Stimulated activated CD4-positive, alpha-beta T cell treated with anti-CD3 and anti-CD28 coated beads, Interleukin-12 subunit alpha, Interleukin-12 subunit beta, amount 100 ng/mL, for 24 hours (primary cell): ENCODE measurements around the gene KCNMA1.

Source experiments
- DNase-seq, 2 experiments: peaks; one replicate each; pipeline ENCODE4 v3.0.0-alpha.2; 2020; ENCODE audit warnings: low read depth in 2 of 2

KCNMA1 gene

GRCh38 chr10:77182803-77183202, 454.8 kb downstream of the KCNMA1 start:
- DNase-seq = no peak

DNA sequence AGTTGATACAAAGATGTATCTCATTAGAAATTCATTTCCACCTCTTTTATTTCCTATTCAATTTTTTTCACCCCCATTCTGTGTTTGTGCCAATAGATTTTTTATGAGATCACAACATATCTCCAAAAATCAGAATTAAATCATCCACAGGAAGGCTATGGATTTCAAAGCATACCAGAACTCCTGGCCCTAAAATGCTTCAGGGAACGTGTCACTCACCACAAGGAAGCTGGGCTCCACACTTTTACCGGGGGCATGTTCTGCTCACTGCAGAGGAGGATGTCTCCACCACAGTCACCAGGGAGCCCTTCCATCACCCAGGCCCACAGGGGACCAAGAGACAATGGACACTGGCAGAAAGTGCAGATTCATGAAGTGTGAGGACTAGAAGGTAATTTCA, 456.8 kb downstream of the KCNMA1 start:
- no peak for DNase-seq

DNA sequence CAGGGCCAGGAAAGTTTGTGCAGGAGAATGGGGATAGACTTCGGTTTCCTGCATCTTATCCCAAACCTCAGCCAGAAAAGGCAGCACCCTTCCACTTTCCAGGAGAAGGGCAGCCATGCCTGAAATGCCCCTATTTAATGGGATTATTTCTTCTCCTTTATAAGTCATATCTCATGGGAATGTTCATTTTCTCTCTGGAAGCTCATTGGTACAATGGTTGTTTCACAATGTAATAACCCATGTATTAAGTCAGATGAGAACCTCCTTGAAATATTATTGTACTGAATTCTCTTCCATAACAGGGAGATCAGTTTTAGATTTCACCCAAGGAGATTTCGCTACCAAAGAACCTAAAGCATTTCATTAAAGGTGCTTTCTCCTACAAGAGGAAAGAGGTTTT, 457.5 kb downstream of the KCNMA1 start:
- no peak for DNase-seq

GRCh38 chr10:77179015-77179695, 458.5 kb downstream of the KCNMA1 start:
- DNase-seq = no peak

GRCh38 chr10:77177589-77177988, 460.0 kb downstream of the KCNMA1 start:
- no peak for DNase-seq

GRCh38 chr10:77177161-77177560, 460.4 kb downstream of the KCNMA1 start:
- DNase-seq = no peak

DNA sequence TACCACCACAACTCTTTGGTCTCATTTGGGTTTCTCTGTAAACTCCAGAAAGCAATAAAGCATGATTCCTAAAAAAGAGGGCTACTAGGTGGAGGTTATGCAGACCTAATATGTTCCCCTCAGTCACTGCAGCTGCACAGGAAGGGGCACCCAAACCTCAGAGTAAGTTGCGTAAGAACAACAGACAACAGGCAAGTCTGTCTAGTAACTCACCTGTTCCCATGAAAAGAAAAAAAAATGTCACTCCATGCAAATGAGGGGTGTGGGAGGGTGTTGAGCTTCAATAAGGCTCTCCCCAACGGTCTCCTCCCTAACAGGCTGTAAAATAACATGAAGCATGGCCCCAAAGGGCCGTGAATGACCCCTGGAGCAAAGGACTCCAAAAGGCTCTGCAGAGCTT, 461.4 kb downstream of the KCNMA1 start:
- no peak for DNase-seq

- no peak for DNase-seq
These were observed 461.9 kb downstream of the KCNMA1 start for GRCh38 chr10:77175631-77176222.

DNA sequence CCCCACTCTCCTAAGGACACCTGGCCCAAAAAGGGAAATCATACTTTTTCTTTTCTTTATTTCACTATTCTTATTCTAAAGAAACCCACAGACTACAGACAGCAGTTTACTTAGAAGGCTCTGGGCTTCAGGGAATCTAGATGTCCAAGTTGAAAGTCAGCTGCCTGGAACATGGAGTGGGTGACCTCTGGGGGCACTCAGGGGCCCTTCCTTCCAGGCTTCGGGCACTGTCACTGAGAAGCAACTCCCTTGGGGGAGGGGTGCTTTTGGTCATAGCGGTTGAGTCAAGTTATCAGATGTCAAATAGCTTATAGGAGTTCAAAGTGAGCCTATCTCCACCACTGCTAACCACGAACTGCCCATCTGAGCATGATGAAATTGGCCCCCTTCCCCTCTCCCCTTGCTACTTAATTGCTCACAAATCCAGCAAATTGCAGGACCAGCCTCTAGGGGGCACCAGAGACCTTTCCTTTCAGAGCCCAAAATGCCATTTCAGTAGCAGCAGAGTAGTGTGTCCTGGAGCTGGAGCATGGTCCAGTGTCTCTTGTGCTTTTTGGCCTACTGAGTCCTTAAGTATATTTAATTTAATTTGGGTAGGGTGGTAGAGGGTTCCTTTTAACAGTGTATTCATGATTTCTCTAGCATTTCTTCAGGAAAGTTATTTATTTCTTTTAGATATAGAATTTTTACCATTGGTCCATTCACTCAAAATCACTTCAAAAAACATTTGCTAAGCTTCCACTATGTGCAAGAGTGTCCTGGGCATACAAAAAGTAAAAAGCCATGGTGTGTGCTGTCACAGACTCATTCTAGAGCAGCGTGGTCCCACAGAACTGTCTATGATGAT, 463.8 kb downstream of the KCNMA1 start:
- peak; percentile 41 to 62 for DNase-seq

DNA sequence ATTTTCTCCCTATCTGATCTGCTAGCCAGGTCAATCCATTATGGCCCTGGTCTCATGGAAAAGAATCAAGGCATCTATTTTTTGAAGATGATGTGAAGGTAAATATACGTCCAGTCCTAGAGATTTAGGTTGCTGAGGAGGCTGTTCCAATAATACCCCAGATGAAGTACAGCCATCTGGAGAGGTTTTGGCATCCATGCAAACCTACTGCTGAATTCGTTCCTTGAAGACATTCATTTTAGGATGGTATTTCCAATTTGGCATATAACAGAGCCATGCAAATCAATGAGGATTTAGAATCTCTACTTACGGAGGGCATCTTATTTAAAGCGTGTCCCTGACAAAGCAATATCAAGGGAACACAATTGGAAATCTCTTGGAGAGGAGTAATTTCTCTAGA, 465.5 kb downstream of the KCNMA1 start:
- no peak for DNase-seq

- no peak for DNase-seq
These were observed 468.7 kb downstream of the KCNMA1 start for GRCh38 chr10:77168861-77169260.

- DNase-seq = no peak
These were observed 469.4 kb downstream of the KCNMA1 start for GRCh38 chr10:77168161-77168560.

- peak in 1 of 2 experiments; percentile 11 for DNase-seq
These were observed 472.0 kb downstream of the KCNMA1 start for GRCh38 chr10:77165445-77166208.

- no peak for DNase-seq
These were observed 472.8 kb downstream of the KCNMA1 start for GRCh38 chr10:77164616-77165311.

DNA sequence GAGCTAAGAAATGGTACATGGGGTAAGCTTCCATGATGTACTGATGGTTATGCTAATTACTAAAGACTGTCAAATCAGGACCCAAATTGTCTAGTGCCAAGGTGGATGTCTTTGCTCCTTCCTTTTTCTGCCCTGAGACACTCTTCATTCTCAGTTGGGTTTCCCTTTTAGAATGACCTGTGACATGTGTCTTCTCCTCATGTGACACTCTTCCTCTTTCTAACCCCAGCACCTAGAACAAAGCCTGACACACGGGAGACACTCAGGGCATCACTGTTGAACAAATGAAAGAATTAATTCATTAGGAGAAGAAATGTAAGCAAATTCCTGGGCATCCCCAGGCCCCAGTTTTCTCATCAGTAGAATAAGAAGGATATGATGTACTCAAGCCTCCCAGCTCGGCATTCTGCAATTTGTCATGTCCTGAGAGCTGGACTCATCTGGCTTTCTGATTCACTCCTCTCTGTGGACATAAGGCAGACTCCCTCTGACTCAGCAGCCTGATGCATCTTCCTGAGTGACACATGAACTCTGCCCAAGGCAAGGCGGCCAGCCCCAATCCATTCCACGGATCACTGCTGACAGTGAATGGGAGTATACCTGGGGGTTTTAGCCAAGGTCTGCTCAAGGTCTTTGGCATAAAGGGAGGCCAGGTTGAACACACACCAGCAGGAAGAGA, 473.8 kb downstream of the KCNMA1 start:
- DNase-seq = no peak

DNA sequence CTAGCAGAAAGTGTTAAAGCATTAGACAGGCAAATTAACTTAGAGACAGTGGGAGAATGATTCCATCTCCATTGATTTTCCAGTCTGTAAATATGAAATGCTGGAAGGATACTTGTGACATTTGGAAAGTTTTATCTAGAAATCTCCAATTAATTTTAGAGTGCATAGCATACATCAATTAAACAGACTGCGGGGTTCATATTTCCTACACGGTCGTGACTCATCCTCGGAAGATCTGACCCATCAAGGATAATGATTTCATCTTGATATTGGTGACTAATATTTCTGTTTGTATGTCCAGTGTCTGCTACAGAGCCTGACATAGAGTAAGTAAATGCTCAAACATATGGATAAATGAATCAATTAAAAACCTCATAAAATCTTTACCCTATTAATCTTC, 474.9 kb downstream of the KCNMA1 start:
- no peak for DNase-seq

DNA sequence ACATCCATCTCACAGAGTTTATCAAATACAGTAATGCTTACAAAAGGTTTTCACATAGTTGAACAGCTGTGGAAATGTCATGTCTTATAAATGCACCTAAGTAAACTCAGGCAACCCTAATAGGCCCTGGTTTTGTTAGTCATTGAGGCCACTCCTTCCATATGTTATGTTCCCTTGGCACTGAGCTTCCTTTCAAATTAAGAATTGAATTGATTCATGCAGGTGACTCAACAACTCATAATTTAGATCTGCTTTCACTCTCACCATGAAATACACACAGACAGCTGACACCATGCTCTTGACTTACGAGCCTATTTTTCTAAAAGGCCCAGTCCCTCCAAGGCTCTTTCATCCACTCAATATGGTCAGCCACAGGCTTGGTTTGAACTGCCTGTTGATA, 476.9 kb downstream of the KCNMA1 start:
- no peak for DNase-seq

DNA sequence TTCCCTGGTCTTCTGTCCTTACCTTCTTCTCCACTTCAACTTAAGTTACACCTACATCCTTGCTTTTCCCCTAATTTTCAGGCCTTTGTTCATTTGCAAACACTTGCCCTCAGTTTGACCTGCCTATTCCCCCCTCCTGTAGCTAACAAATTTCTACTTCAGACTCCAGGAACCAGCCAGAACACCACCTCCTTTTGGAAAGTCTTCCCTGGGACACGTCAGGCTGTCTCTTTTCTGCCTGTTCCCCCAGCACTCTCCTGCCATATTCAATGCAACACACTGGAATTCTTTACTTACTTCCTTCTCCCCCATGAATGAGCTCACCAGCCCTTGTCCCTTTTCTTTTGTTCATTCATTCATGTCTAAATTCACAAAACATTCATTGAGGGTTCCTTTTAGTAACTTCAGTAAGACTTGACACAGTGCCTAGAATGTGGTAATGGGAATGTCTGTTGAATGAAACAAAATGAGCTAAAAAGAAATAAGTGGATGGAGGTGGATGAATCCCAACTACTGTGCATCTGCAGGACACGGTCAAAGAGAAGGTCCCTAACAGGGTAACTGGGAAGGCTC, 478.0 kb downstream of the KCNMA1 start:
- no peak for DNase-seq

- DNase-seq = no peak
These were observed 478.9 kb downstream of the KCNMA1 start for GRCh38 chr10:77158666-77159065.

DNA sequence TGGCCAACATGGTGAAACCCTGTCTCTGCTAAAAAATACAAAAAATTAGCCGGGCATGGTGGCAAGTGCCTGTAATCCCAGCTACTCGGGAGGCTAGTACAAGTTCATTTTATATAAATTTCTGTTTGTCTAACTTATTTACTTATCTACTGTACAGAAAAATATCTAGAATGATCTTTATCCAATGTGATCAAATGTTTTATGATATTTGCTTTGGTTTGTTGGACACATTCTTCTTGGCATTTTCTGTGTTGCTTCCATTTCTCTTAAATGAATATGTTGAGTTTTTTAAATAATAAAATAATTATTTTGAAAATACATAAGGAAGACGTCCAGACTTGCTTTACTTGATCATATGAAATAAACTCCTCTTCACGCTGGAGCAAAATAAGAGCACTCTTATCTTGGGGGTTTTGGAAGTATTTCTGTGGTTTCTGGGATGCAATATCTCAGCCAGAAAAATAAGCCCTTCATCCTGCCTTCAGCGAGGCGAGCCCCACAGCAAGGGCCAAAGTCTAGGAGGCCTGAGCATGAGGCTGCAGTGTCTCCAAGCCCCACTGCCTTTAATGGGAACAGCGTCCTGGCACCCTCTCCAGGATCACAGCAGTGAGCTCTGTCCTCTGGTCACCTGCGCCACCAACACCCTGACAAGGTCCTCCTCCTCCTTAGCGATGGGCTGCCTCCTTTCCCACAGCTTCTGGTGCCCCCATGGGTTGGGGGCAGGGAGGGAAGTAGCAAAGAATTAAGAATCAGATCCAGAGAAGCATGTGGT, 480.2 kb downstream of the KCNMA1 start:
- DNase-seq = no peak
